GM19240 (cell line): ENCODE measurements around the gene RIPK3.
"Not testable (repeated sequence)": the region's sequence is repeated elsewhere in the genome, so short reads cannot be mapped to it uniquely, and the experiment has no call there.

ENCODE experiments used
- DNase-seq: peaks from one replicate; pipeline ENCODE4 v3.0.0; 2011; ENCODE audit warnings: low spot score; ENCODE audit not compliant: insufficient read length

Gene RIPK3

GRCh38 chr14:24339284-24340151 lies at the start of gene RIPK3:
Gene RIPK3 (minus strand): TSS chr14:24339991. CDS start chr14:24339826, 165 bp downstream.
- DNase-seq, result peak; percentile 81

- DNase-seq, result no peak
Measured at GRCh38 chr14:24389226-24389848, 49.5 kb upstream of the RIPK3 start.

DNA sequence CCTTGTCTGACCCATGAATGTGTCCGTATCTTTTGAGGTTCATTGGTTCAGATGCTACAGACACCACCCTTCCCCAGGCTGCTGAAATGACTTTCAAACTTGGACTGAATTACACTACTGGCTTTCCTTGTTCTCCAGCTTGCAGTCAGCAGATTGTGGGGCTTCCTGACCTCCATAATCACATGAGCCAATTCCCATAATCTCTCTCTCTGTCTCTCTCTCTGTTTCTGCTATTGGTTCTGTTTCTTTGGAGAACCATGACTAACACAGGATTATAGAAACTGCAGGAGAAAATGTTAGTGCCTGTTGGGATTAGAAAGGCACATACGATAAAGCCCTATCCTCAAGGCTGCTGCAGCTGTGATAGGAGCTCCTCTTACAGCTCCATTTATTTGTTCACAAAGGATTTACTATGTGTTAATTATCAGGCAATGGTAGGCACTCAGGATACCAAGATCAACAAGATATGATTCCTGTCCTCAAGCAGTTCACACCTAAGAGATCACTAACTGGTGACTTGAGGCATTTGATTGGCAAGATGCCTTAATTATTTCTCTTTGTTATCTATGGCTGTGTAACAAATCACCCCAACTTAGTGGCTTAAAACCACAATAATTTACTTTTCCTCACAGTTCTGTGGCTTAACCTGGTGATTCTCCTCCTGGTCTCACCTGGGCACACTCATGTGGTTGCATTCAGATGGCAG lies 48.8 kb upstream of the RIPK3 start:
- no peak for DNase-seq

- not testable (repeated sequence) for DNase-seq
Measured at GRCh38 chr14:24387579-24387978, 47.8 kb upstream of the RIPK3 start.

- DNase-seq, result no peak
Measured at GRCh38 chr14:24387009-24387345, 47.2 kb upstream of the RIPK3 start.

GRCh38 chr14:24385524-24385923 lies 45.7 kb upstream of the RIPK3 start:
- DNase-seq, result no peak

DNA sequence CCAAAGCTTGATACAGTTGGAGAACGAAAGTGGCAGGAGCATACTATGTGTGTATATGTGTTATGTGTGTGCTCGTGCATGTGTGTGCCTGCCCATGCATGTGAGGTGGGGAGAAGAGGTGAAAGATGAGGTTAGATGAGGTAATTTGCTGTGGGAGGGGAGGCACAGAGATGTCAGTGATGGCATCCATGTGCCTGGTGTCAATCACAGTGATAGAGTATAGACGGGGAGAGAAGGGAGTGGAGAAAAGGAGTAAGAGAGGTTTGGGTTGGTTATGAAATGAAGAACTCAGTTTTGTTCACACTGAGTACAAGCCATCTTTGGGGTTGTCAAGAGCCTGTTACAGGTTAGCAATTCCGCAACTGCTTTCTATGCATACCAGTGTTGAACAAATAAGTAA lies 44.4 kb upstream of the RIPK3 start:
- no peak for DNase-seq

DNA sequence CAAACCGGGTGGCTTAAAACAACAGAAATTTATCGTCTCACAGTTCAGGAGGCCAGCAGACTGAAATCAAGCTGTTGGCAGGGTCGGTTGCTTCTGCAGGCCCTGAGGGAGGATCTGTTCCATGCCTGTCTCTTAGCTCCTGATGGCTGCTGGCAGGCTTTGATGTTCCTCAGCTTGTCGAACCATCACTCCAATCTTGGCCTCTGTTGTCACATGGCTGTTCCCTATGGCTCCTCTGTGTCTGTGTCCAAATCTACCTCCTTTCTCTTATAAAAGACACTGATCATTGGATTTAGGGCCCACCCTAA lies 42.2 kb upstream of the RIPK3 start:
- DNase-seq, result no peak

DNA sequence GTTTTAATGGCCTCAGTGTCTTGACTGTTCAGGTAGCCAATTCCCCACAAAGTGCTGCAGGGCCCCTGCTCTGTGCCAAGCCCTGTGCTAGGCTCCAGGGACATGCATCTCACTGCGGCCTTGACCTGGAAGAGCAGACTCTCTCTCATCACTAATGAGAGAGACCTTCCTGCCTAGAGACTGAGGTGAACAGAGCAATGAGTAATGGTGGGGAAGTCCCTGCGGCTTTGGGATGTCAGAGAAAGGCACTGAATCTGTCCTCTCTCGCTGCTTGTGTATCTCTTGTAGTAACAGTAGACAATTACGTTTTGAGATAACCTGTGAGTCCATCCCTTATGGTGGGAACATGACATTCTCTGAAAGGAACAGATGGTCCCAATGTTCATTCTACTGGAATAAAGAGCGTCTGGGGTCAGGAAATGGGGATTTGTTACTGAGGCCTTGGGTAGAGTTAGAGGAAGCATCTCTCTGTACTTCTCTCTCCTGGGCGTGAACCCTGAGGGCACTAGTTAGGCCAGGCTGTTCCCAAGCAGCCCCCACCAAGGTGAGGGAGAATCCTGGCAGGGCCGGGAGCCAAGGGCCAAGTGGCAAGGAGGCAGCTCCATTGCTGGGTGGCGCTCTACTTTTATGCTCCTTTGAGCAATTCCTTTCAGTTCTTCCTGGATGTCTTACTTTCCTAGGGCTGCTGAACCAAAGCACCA lies 41.7 kb upstream of the RIPK3 start:
- DNase-seq, result no peak

GRCh38 chr14:24379907-24380730 lies 40.3 kb upstream of the RIPK3 start:
- DNase-seq, result no peak

- no peak for DNase-seq
Measured at GRCh38 chr14:24378981-24379906, 39.5 kb upstream of the RIPK3 start.

DNA sequence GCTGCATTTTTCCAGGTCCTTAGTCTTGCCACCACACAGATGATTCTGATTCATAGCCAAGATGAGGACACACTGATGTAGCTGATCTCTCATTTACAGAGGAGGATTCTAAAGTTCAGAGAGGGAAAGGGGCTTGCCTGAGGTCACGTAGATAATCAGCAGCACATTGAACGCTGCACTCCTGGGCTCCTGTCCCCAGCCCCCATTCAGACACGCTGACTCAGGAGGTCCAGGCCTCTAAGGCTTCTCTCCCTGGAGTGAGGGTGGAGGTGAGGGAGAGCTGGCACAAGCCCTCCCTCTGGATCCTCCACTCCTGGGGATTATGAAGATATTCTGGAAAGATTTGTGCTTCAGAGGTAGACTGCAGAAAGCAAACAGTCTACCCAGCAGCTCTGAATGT lies 38.5 kb upstream of the RIPK3 start:
- DNase-seq, result no peak

- no peak for DNase-seq
Measured at GRCh38 chr14:24377657-24378056, 37.9 kb upstream of the RIPK3 start.

GRCh38 chr14:24377126-24377525 lies 37.3 kb upstream of the RIPK3 start:
- DNase-seq, result no peak

DNA sequence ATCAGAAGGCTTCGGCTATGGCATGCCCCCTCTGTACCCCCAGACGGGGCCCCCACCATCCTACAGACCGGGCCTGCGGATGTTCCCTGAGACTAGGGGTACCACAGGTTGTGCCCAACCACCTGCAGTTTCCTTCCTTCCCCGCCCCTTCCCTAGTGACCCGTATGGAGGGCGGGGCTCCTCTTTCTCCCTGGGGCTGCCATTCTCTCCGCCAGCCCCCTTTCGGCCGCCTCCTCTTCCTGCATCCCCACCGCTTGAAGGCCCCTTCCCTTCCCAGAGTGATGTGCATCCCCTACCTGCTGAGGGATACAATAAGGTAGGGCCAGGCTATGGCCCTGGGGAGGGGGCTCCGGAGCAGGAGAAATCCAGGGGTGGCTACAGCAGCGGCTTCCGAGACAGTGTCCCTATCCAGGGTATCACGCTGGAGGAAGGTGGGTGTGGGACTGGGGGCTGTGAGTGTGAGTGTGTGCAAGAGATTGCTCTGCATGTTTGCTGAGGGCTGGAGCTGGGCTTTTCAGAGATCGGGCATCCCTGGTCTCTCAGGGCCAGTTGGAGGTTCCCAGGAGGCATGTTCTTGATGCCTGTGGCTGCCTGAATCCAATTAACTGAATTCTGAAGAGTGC lies 36.8 kb upstream of the RIPK3 start:
- no peak for DNase-seq

GRCh38 chr14:24372701-24373416 lies 33.1 kb upstream of the RIPK3 start:
- no peak for DNase-seq

DNA sequence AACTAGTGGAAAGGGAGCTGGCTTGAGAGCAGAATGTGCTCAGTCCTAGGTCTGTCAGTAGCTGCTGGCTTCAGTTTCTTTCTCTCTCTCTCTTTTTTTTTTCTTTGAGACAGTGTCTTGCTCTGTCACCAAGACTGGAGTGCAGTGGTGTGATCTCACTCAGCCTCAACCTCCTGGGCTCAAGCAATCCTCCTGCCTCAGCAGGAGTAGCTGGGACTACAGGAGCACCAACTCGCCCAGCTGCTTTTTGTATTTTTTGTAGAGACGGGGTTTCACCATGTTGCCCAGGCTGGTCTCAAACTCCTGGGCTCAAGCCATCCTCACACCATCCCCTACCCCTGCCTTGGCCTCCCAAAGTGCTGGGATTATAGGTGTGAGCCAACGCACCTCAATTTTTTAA lies 31.8 kb upstream of the RIPK3 start:
- not testable (repeated sequence) for DNase-seq

DNA sequence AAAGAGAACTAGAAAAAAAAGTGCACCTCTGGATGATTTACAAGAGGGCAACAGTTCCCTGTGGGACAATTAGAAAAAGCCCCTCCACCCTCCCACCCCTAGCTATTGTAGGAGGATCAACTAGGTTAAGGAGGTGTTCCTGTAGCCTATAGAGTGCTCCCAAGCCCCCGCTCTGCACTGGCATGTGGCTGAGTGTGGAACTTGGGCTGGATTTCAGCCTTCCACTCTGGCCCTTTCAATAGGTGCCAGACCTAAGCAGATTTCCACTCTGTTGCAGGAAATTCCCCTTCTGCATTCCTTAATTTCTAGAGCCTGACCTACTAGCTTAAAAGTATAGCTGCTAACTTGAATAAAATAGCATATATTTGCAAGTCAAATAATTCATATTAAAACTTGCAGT lies 31.0 kb upstream of the RIPK3 start:
- DNase-seq, result no peak
